ENCODE measurements around the gene CEP63. TPM values are rescaled to one million over a fixed set of nuclear protein-coding genes. Genes with fewer than 3 reads are reported as not detected.
"Not testable (repeated sequence)": the region's sequence is repeated elsewhere in the genome, so short reads cannot be mapped to it uniquely, and the experiment has no call there.

CEP63 gene
- total RNA-seq, 4 donors from 2014 or later = 21.3 to 26.5 (median 24.3) TPM

DNA sequence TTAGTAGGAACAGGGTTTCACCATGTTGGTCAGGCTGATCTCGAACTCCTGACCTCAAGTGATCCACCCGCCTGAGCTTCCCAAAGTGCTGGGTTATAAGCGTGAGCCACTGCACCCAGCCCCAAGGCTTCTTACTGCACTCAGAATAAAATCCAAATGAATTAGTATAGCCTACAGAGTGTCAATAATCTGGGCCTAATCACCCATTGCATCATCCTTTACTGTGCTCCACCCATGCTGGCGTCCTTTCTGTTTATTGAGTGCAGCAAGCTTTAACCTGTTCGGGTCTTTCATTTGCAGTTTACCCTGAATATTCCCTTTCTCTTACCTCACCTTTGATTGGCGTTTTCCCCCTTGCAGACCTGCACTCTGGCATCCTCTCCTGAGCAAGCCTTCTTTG lies 77.7 kb downstream of the CEP63 start:
- no peak for DNase-seq
- Histone ChIP-seq H3K27ac (no peak overlapping the region), H3K27me3 (no peaks in the 10 kb centered on the region), H3K4me3 (replicated peaks in 1 of 3) (no peak overlapping the region), H3K36me3 (peaks cover 0 to 5% of the 10 kb centered on the region in 2 donors), H3K4me1 (peaks cover 12% of the 10 kb centered on the region in 2 donors), H3K9me3 (no peaks in the 10 kb centered on the region)
- 96% methylated on average over 6 of the region's 6 CpGs for WGBS, 2 donors
- TF ChIP-seq, protein P1, sequence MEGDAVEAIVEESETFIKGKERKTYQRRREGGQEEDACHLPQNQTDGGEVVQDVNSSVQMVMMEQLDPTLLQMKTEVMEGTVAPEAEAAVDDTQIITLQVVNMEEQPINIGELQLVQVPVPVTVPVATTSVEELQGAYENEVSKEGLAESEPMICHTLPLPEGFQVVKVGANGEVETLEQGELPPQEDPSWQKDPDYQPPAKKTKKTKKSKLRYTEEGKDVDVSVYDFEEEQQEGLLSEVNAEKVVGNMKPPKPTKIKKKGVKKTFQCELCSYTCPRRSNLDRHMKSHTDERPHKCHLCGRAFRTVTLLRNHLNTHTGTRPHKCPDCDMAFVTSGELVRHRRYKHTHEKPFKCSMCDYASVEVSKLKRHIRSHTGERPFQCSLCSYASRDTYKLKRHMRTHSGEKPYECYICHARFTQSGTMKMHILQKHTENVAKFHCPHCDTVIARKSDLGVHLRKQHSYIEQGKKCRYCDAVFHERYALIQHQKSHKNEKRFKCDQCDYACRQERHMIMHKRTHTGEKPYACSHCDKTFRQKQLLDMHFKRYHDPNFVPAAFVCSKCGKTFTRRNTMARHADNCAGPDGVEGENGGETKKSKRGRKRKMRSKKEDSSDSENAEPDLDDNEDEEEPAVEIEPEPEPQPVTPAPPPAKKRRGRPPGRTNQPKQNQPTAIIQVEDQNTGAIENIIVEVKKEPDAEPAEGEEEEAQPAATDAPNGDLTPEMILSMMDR (IDR thresholded peaks at IDR 0.05) = no peak
- no peak for TF ChIP-seq POLR2A (IDR thresholded peaks at IDR 0.05)
- intact Hi-C loops (cut with DNase I) = no loop called here

DNA sequence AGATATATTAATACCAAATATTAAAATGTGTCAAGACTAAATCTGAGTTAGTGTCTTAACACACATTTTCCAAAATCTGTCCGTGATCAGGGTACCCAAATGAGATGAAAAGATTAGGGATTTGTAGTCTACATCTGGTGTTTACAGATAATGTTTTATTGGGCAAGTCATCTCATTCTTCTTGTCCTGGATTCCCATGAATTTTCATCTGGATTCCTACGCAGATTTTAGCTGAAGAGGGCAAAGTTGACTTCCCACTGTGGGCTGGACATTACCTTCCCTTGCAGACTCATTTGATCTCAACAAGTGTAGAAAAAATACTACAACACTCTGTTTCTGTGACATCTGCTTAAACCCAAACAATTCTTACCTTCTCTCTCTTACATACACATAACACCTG lies 79.1 kb downstream of the CEP63 start:
- no peak for DNase-seq
- H3K9me3 ChIP-seq = no peaks in the 10 kb centered on the region
- 87 to 98% methylated on average over 2 of the region's 2 CpGs for WGBS, 2 donors
- H3K36me3 ChIP-seq = peaks cover 0 to 5% of the 10 kb centered on the region in 2 donors
- intact Hi-C loops (cut with DNase I) = no loop called here
- no peak overlapping the region for H3K4me3 ChIP-seq (replicated peaks in 1 of 3)
- no peak for TF ChIP-seq POLR2A (IDR thresholded peaks at IDR 0.05)
- TF ChIP-seq, protein P1 (IDR thresholded peaks at IDR 0.05) = no peak
- H3K27me3 ChIP-seq = no peaks in the 10 kb centered on the region
- no peak overlapping the region for H3K27ac ChIP-seq
- peaks cover 12% of the 10 kb centered on the region in 2 donors for H3K4me1 ChIP-seq

DNA sequence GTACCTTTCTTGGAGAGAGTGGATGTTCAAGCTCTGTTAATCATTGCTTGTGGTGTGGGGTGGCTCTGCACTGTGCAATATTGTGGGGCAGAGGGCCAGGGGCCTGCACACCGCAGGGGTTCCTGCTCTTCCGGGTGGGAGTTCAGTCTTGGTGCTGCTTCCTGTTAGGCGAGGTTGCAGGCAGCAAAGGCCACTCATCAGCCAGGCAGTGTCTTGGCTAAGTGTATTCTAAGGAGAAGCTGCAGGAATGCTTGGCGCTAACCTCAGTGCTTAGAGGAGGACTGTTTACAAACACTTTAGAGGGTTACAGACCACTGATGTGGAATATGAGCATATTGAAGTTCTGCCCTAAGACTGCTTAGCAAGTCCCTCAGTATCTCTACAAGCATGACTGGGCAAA lies 81.7 kb downstream of the CEP63 start:
- peaks cover 12% of the 10 kb centered on the region in 2 donors for H3K4me1 ChIP-seq
- peak overlapping the region in 2 of 3 donors; percentile 26 to 35 for H3K27ac ChIP-seq
- H3K36me3 ChIP-seq = no peaks in the 10 kb centered on the region
- H3K9me3 ChIP-seq = no peaks in the 10 kb centered on the region
- peak; percentile 53 to 73 for DNase-seq
- TF ChIP-seq POLR2A (IDR thresholded peaks at IDR 0.05) = no peak
- TF ChIP-seq, protein P1 (IDR thresholded peaks at IDR 0.05) = no peak
- H3K4me3 ChIP-seq (replicated peaks in 1 of 3) = no peak overlapping the region
- no peaks in the 10 kb centered on the region for H3K27me3 ChIP-seq
- whole genome bisulfite sequencing, 2 donors = 13 to 40% methylated on average over 3 to 4 of the region's 4 CpGs
- intact Hi-C loops (cut with DNase I) = no loop called here

DNA sequence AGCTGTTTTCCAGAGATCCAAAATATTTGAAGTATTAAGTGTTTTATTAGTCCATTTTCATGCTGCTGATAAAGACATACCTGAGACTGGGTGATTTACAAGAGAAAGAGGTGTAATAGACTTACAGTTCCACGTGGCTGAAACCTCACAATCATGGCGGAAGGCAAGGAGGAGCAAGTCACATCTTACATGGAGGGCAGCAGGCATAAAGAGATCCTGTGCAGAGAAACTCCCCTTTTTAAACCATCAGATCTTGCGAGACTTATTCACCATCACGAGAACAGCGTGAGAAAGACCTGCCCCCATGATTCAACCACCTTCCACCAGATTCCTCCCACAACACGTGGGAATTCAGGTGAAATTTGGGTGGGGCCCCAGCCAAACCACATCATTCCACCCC lies 82.9 kb downstream of the CEP63 start:
- Histone ChIP-seq H3K9me3 (no peaks in the 10 kb centered on the region), H3K4me3 (replicated peaks in 1 of 3) (no peak overlapping the region), H3K4me1 (peaks cover 12% of the 10 kb centered on the region in 2 donors), H3K36me3 (no peaks in the 10 kb centered on the region), H3K27ac (no peak overlapping the region), H3K27me3 (no peaks in the 10 kb centered on the region)
- WGBS, 2 donors = 76 to 85% methylated on average over 6 of the region's 6 CpGs
- TF ChIP-seq POLR2A (IDR thresholded peaks at IDR 0.05) = no peak
- TF ChIP-seq, protein P1 (IDR thresholded peaks at IDR 0.05) = no peak
- intact Hi-C loops (cut with DNase I) = no loop called here
- DNase-seq = no peak

DNA sequence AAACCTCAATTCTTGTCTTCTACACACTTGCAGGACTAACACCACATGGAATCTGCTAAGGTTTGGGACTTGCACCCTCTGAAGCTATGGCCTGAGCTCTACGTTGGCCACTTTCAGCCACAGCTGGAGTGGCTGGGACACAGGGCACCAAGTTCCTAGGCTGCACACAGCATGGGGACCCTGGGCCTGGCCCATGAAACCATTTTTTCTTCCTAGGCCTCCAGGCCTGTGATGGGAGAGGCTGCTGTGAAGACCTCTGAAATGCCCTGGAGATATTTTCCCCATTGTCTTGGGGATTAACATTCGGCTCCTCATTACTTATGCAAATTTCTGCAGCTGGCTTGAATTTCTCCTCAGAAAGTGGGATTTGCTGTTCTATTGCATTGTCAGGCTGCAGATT lies 84.0 kb downstream of the CEP63 start:
- 95 to 97% methylated on average over 2 of the region's 2 CpGs for WGBS, 2 donors
- H3K27me3 ChIP-seq; H3K27ac ChIP-seq; DNase-seq; H3K36me3 ChIP-seq; H3K4me3 ChIP-seq (replicated peaks in 1 of 3); H3K9me3 ChIP-seq; intact Hi-C loops (cut with DNase I): not testable (repeated sequence)
- H3K4me1 ChIP-seq = peaks cover 12% of the 10 kb centered on the region in 2 donors

DNA sequence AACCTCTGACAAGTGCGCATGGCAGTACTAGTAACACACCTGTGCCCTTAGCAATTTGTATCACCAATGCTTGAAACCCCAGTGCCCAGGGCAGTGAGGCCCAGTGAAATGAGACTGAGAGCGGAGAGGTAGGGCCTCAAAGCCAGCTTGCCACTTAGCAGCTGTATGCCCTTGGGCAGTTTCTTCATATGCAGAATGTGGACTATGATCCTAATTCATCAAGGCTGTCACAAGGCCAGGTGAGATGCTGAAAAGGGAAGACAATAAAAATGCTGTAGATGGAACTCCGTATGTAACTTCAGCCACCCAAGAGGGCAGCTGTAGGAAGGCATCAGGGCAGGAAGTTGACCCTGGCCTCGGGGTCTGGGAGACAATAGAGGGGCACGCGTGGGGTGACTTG lies 90.6 kb downstream of the CEP63 start:
- Histone ChIP-seq H3K36me3 (no peaks in the 10 kb centered on the region), H3K4me1 (no peaks in the 10 kb centered on the region), H3K9me3 (no peaks in the 10 kb centered on the region), H3K27me3 (no peaks in the 10 kb centered on the region), H3K4me3 (replicated peaks in 1 of 3) (no peak overlapping the region), H3K27ac (no peak overlapping the region)
- TF ChIP-seq POLR2A (IDR thresholded peaks at IDR 0.05) = no peak
- TF ChIP-seq, protein P1 (IDR thresholded peaks at IDR 0.05) = no peak
- no peak for DNase-seq
- intact Hi-C loops (cut with DNase I) = no loop called here
- WGBS, 2 donors = 77 to 79% methylated on average over 6 of the region's 6 CpGs
